ENCODE data around the gene GRIA1. TPM values are rescaled to one million over a fixed set of nuclear protein-coding genes. Genes with fewer than 3 reads are reported as not detected.

The GRIA1 gene
- total RNA-seq, 1 donor from 2014 or later: not detected

GRCh38 chr5:153618307-153618706 is 127.8 kb downstream of the GRIA1 start:
- peaks cover 2% of the 10 kb centered on the region for H3K27me3 Mint-ChIP-seq
- TF ChIP-seq CTCF (IDR thresholded peaks at IDR 0.05; ENCODE audit: unreplicated experiment): no peak

GRCh38 chr5:153618867-153619266 is 128.4 kb downstream of the GRIA1 start:
- Mint-ChIP-seq H3K27me3 (peaks cover under 1% of the 10 kb centered on the region), H3K4me3 (ENCODE audit: low read depth) (no peak overlapping the region), H3K4me1 (ENCODE audit: low read depth) (no peaks in the 10 kb centered on the region), H3K9me3 (ENCODE audit: low read depth) (no peaks in the 10 kb centered on the region), H3K27ac (no peak overlapping the region), H3K36me3 (ENCODE audit: insufficient read depth) (no peaks in the 10 kb centered on the region)
- no peak for TF ChIP-seq CTCF (IDR thresholded peaks at IDR 0.05; ENCODE audit: unreplicated experiment)
- no peak for DNase-seq (ENCODE audit: low spot score, unreplicated experiment)

More at GRCh38 chr5:153618307-153618706, 127.8 kb downstream of the GRIA1 start:
- Mint-ChIP-seq H3K9me3 (ENCODE audit: low read depth) (no peaks in the 10 kb centered on the region), H3K4me3 (ENCODE audit: low read depth) (no peak overlapping the region), H3K36me3 (ENCODE audit: insufficient read depth) (no peaks in the 10 kb centered on the region), H3K4me1 (ENCODE audit: low read depth) (no peaks in the 10 kb centered on the region), H3K27ac (no peak overlapping the region)
- DNase-seq (ENCODE audit: low spot score, unreplicated experiment): no peak

GRCh38 chr5:153619771-153620170 is 129.3 kb downstream of the GRIA1 start:
- no peak overlapping the region for H3K4me3 Mint-ChIP-seq (ENCODE audit: low read depth)
- H3K27me3 Mint-ChIP-seq: no peaks in the 10 kb centered on the region
- H3K36me3 Mint-ChIP-seq (ENCODE audit: insufficient read depth): no peaks in the 10 kb centered on the region
- H3K27ac Mint-ChIP-seq: no peak overlapping the region
- TF ChIP-seq CTCF (IDR thresholded peaks at IDR 0.05; ENCODE audit: unreplicated experiment): no peak
- DNase-seq (ENCODE audit: low spot score, unreplicated experiment): no peak
- H3K4me1 Mint-ChIP-seq (ENCODE audit: low read depth): no peaks in the 10 kb centered on the region
- no peaks in the 10 kb centered on the region for H3K9me3 Mint-ChIP-seq (ENCODE audit: low read depth)

GRCh38 chr5:153623124-153623523 is 132.7 kb downstream of the GRIA1 start:
- Mint-ChIP-seq H3K4me1 (ENCODE audit: low read depth) (no peaks in the 10 kb centered on the region), H3K27ac (no peak overlapping the region), H3K36me3 (ENCODE audit: insufficient read depth) (no peaks in the 10 kb centered on the region), H3K9me3 (ENCODE audit: low read depth) (no peaks in the 10 kb centered on the region), H3K4me3 (ENCODE audit: low read depth) (no peak overlapping the region), H3K27me3 (peaks cover 3% of the 10 kb centered on the region)
- no peak for DNase-seq (ENCODE audit: low spot score, unreplicated experiment)
- no peak for TF ChIP-seq CTCF (IDR thresholded peaks at IDR 0.05; ENCODE audit: unreplicated experiment)

- no peak overlapping the region for H3K4me3 Mint-ChIP-seq (ENCODE audit: low read depth)
- no peak for TF ChIP-seq CTCF (IDR thresholded peaks at IDR 0.05; ENCODE audit: unreplicated experiment)
- no peaks in the 10 kb centered on the region for H3K4me1 Mint-ChIP-seq (ENCODE audit: low read depth)
- H3K9me3 Mint-ChIP-seq (ENCODE audit: low read depth): no peaks in the 10 kb centered on the region
- no peak overlapping the region for H3K27ac Mint-ChIP-seq
- DNase-seq (ENCODE audit: low spot score, unreplicated experiment): no peak
- peaks cover 3% of the 10 kb centered on the region for H3K27me3 Mint-ChIP-seq
- H3K36me3 Mint-ChIP-seq (ENCODE audit: insufficient read depth): no peaks in the 10 kb centered on the region
These were observed 133.4 kb downstream of the GRIA1 start for GRCh38 chr5:153623751-153624450.
